ENCODE data around the gene SYCP2. TPM values are rescaled to one million over a fixed set of nuclear protein-coding genes. Genes with fewer than 3 reads are reported as not detected.

The SYCP2 gene
- total RNA-seq, 4 donors from 2014 or later = 1.9 to 8.5 (median 5.9) TPM

GRCh38 chr20:59944726-59945125 is 11.3 kb upstream of the SYCP2 start:
- WGBS, 2 donors = 92 to 93% methylated on average over 7 of the region's 7 CpGs
- Histone ChIP-seq H3K4me3 (replicated peaks in 1 of 3) (no peak overlapping the region), H3K9me3 (no peaks in the 10 kb centered on the region), H3K4me1 (peaks cover 4 to 8% of the 10 kb centered on the region in 2 donors), H3K27me3 (no peaks in the 10 kb centered on the region), H3K27ac (no peak overlapping the region), H3K36me3 (peaks cover 15 to 18% of the 10 kb centered on the region in 2 donors)
- TF ChIP-seq CTCF (IDR thresholded peaks at IDR 0.05) (no peak), POLR2A (IDR thresholded peaks at IDR 0.05) (no peak)
- no peak for DNase-seq
- intact Hi-C loops (cut with DNase I) = no loop called here

- intact Hi-C loops (cut with DNase I) = no loop called here
- Histone ChIP-seq H3K9me3 (no peaks in the 10 kb centered on the region), H3K4me1 (peaks cover 17 to 25% of the 10 kb centered on the region in 2 donors), H3K27me3 (no peaks in the 10 kb centered on the region), H3K36me3 (peaks cover 15 to 18% of the 10 kb centered on the region in 2 donors), H3K4me3 (replicated peaks in 1 of 3) (no peak overlapping the region), H3K27ac (no peak overlapping the region)
- DNase-seq = no peak
- TF ChIP-seq CTCF (IDR thresholded peaks at IDR 0.05) (no peak), POLR2A (IDR thresholded peaks at IDR 0.05) (no peak)
- WGBS, 2 donors = 85 to 91% methylated on average over 2 of the region's 2 CpGs
Observed at GRCh38 chr20:59942245-59942644, 8.8 kb upstream of the SYCP2 start.

- intact Hi-C loops (cut with DNase I) = no loop called here
- H3K4me1 ChIP-seq = peaks cover 17 to 25% of the 10 kb centered on the region in 2 donors
Observed at GRCh38 chr20:59940956-59941294, 7.5 kb upstream of the SYCP2 start.

GRCh38 chr20:59940129-59940955 is 6.9 kb upstream of the SYCP2 start, which contains the start of the genes FAM217B and PPP1R3D:
FAM217B (plus strand) TSS chr20:59940389; CDS start chr20:59943944, 3,555 bp downstream.
PPP1R3D (minus strand) TSS chr20:59940305; CDS start chr20:59939931, 374 bp downstream.
- H3K36me3 ChIP-seq = peaks cover 15 to 18% of the 10 kb centered on the region in 2 donors
- 0 to 1% methylated on average over 17 to 33 of the region's 57 CpGs for WGBS, 2 donors

More at GRCh38 chr20:59940956-59941294, 7.5 kb upstream of the SYCP2 start:
- Histone ChIP-seq H3K4me3 (replicated peaks in 1 of 3) (peak overlapping the region in 2 of 3 donors; percentile 26 to 67), H3K27me3 (no peaks in the 10 kb centered on the region), H3K9me3 (no peaks in the 10 kb centered on the region), H3K27ac (peak overlapping the region; percentile 91 to 93 (median 92)), H3K36me3 (peaks cover 15 to 18% of the 10 kb centered on the region in 2 donors)
- no peak for DNase-seq
- TF ChIP-seq POLR2A (IDR thresholded peaks at IDR 0.05) (no peak), CTCF (IDR thresholded peaks at IDR 0.05) (no peak)
- 0% methylated on average over 4 of the region's 4 CpGs for WGBS, 2 donors

More at GRCh38 chr20:59940129-59940955, 6.9 kb upstream of the SYCP2 start, which contains the start of the genes FAM217B and PPP1R3D:
- TF ChIP-seq CTCF (IDR thresholded peaks at IDR 0.05) = peak in 1 of 6 experiments; percentile 13
- peak in 1 of 2 donors; percentile 92 for TF ChIP-seq POLR2A (IDR thresholded peaks at IDR 0.05)
- Histone ChIP-seq H3K27me3 (no peaks in the 10 kb centered on the region), H3K4me1 (peaks cover 17 to 25% of the 10 kb centered on the region in 2 donors), H3K27ac (peak within 1 kb of the TSS; percentile 91 to 93 (median 92)), H3K9me3 (no peaks in the 10 kb centered on the region), H3K4me3 (replicated peaks in 1 of 3) (peak within 1 kb of the TSS; percentile 67 to 81 (median 70))
- intact Hi-C loops (cut with DNase I) = no loop called here
- DNase-seq = peak; percentile 99
